HEK293 (cell line): ENCODE data around the gene SSH3.

Experiments used
- CTCF ChIP-seq: fragments of 450-650 bp; formaldehyde crosslinking; IDR thresholded peaks from 2 replicates; pipeline ENCODE4 v1.5.1; 2016; ENCODE audit warnings: missing biosample characterization, missing genetic modification characterization
- IKZF3 ChIP-seq: fragments of 450-650 bp; IDR thresholded peaks from 2 replicates; pipeline ENCODE4 v1.5.0; 2018; ENCODE audit warnings: missing biosample characterization, mild to moderate bottlenecking, missing genetic modification characterization, moderate library complexity
- KLF16 ChIP-seq: fragments of 450-650 bp; formaldehyde crosslinking; IDR thresholded peaks from 2 replicates; pipeline ENCODE4 v1.5.1; 2017; ENCODE audit warnings: missing biosample characterization, missing genetic modification characterization
- KLF7 ChIP-seq: fragments of 450-650 bp; formaldehyde crosslinking; IDR thresholded peaks from 2 replicates; pipeline ENCODE4 v1.5.1; 2016; ENCODE audit warnings: missing biosample characterization, missing genetic modification characterization, borderline replicate concordance
- KLF8 ChIP-seq: fragments of 450-650 bp; formaldehyde crosslinking; IDR thresholded peaks from 2 replicates; pipeline ENCODE4 v1.5.1; 2016; ENCODE audit warnings: missing biosample characterization, missing genetic modification characterization
- SP2 ChIP-seq: fragments of 450-650 bp; formaldehyde crosslinking; IDR thresholded peaks from 2 replicates; pipeline ENCODE4 v1.5.1; 2016; ENCODE audit warnings: missing biosample characterization, missing genetic modification characterization
- SP3 ChIP-seq: fragments of 450-650 bp; formaldehyde crosslinking; IDR thresholded peaks from 2 replicates; pipeline ENCODE4 v1.5.1; 2016; ENCODE audit warnings: missing biosample characterization, missing genetic modification characterization
- TCF7L2 ChIP-seq: IDR thresholded peaks from 2 replicates; pipeline ENCODE4 v1.6.1; 2011; ENCODE audit warnings: low read depth, mild to moderate bottlenecking, inconsistent platforms, low read length, moderate library complexity, borderline replicate concordance
- ZBTB11 ChIP-seq: fragments of 450-650 bp; formaldehyde crosslinking; conservative IDR thresholded peaks from 2 replicates; pipeline ENCODE4 v1.5.1; 2016; ENCODE audit warnings: low read depth, missing biosample characterization, missing genetic modification characterization
- ZBTB17 ChIP-seq: fragments of 450-650 bp; formaldehyde crosslinking; IDR thresholded peaks from 2 replicates; pipeline ENCODE4 v1.5.1; 2016; ENCODE audit warnings: missing biosample characterization, missing genetic modification characterization
- ZBTB20 ChIP-seq: fragments of 450-650 bp; formaldehyde crosslinking; IDR thresholded peaks from 2 replicates; pipeline ENCODE4 v1.5.1; 2016; ENCODE audit warnings: missing biosample characterization, missing genetic modification characterization
- ZBTB26 ChIP-seq: fragments of 450-650 bp; formaldehyde crosslinking; optimal IDR thresholded peaks from 2 replicates; pipeline ENCODE3; 2016; ENCODE audit warnings: missing biosample characterization, mild to moderate bottlenecking, missing genetic modification characterization
- ZBTB48 ChIP-seq: fragments of 450-650 bp; formaldehyde crosslinking; IDR thresholded peaks from 2 replicates; pipeline ENCODE4 v1.5.1; 2016; ENCODE audit warnings: missing biosample characterization, missing genetic modification characterization
- ZBTB7A ChIP-seq: fragments of 450-650 bp; formaldehyde crosslinking; IDR thresholded peaks from 2 replicates; pipeline ENCODE4 v1.5.1; 2016; ENCODE audit warnings: low read depth, missing biosample characterization, missing genetic modification characterization
- ZBTB8A ChIP-seq: fragments of 450-650 bp; formaldehyde crosslinking; IDR thresholded peaks from 2 replicates; pipeline ENCODE4 v1.5.1; 2016; ENCODE audit warnings: missing biosample characterization, missing genetic modification characterization
- ZFHX2 ChIP-seq: fragments of 450-650 bp; formaldehyde crosslinking; conservative IDR thresholded peaks from 2 replicates; pipeline ENCODE4 v1.5.1; 2016; ENCODE audit warnings: missing biosample characterization, missing genetic modification characterization
- ZNF175 ChIP-seq: fragments of 450-650 bp; formaldehyde crosslinking; IDR thresholded peaks from 2 replicates; pipeline ENCODE4 v1.5.1; 2016; ENCODE audit warnings: missing biosample characterization, missing genetic modification characterization
- ZNF2 ChIP-seq: fragments of 450-650 bp; formaldehyde crosslinking; IDR thresholded peaks from 2 replicates; pipeline ENCODE4 v1.5.1; 2016; ENCODE audit warnings: missing biosample characterization, missing genetic modification characterization
- ZNF202 ChIP-seq: fragments of 450-650 bp; formaldehyde crosslinking; IDR thresholded peaks from 2 replicates; pipeline ENCODE4 v1.5.1; 2016; ENCODE audit warnings: missing biosample characterization, missing genetic modification characterization, borderline replicate concordance
- ZNF223 ChIP-seq: fragments of 450-650 bp; formaldehyde crosslinking; IDR thresholded peaks from 2 replicates; pipeline ENCODE4 v1.5.1; 2016; ENCODE audit warnings: missing biosample characterization, missing genetic modification characterization
- ZNF335 ChIP-seq: fragments of 450-650 bp; formaldehyde crosslinking; conservative IDR thresholded peaks from 2 replicates; pipeline ENCODE4 v1.5.1; 2016; ENCODE audit warnings: missing biosample characterization, missing genetic modification characterization
- ZNF391 ChIP-seq: fragments of 450-650 bp; formaldehyde crosslinking; IDR thresholded peaks from 2 replicates; pipeline ENCODE4 v1.5.1; 2016; ENCODE audit warnings: low read depth, missing biosample characterization, missing genetic modification characterization, borderline replicate concordance
- ZNF449 ChIP-seq: fragments of 450-650 bp; formaldehyde crosslinking; IDR thresholded peaks from 2 replicates; pipeline ENCODE4 v1.5.1; 2017; ENCODE audit warnings: missing biosample characterization, mild to moderate bottlenecking, missing genetic modification characterization, moderate library complexity
- ZNF629 ChIP-seq: fragments of 450-650 bp; formaldehyde crosslinking; IDR thresholded peaks from 2 replicates; pipeline ENCODE4 v1.5.1; 2017; ENCODE audit warnings: missing biosample characterization, missing genetic modification characterization
- ZNF692 ChIP-seq: fragments of 450-650 bp; formaldehyde crosslinking; IDR thresholded peaks from 2 replicates; pipeline ENCODE4 v1.5.1; 2016; ENCODE audit warnings: missing biosample characterization, missing genetic modification characterization
- ZNF707 ChIP-seq: fragments of 450-650 bp; formaldehyde crosslinking; IDR thresholded peaks from 2 replicates; pipeline ENCODE4 v1.5.1; 2016; ENCODE audit warnings: missing biosample characterization, missing genetic modification characterization
- ZNF837 ChIP-seq: fragments of 450-650 bp; formaldehyde crosslinking; IDR thresholded peaks from 2 replicates; pipeline ENCODE4 v1.5.1; 2016; ENCODE audit warnings: missing biosample characterization, missing genetic modification characterization
- ZSCAN30 ChIP-seq: fragments of 450-650 bp; IDR thresholded peaks from 2 replicates; pipeline ENCODE4 v1.5.1; 2018; ENCODE audit warnings: missing biosample characterization, mild to moderate bottlenecking, missing genetic modification characterization, moderate library complexity
- ZXDB ChIP-seq: fragments of 450-650 bp; formaldehyde crosslinking; IDR thresholded peaks from 2 replicates; pipeline ENCODE4 v1.5.1; 2016; ENCODE audit warnings: missing biosample characterization, missing genetic modification characterization

Gene SSH3

GRCh38 chr11:67317205-67317887 lies 14.0 kb downstream of the SSH3 start (continued):
- TF ChIP-seq ZNF692 (tag by site-specific recombination): 0 out of 2 replicates have a peak, but pooled peaks have one; percentile 59
- peak; percentile 89 for TF ChIP-seq ZNF335 (tag by site-specific recombination)
- peak; percentile 85 for TF ChIP-seq ZNF2 (tag by site-specific recombination)
- TF ChIP-seq KLF16 (tag by site-specific recombination): peak; percentile 64
- no peak for TF ChIP-seq ZNF175 (tag by site-specific recombination)
- TF ChIP-seq TCF7L2: no peak
- TF ChIP-seq ZBTB20: peak; percentile 86
- TF ChIP-seq ZXDB (tag by site-specific recombination): peak; percentile 69
- TF ChIP-seq ZBTB26 (tag by site-specific recombination): peak; percentile 78
- TF ChIP-seq IKZF3 (tag by site-specific recombination): 0 out of 2 replicates have a peak, but pooled peaks have one; percentile 33
- TF ChIP-seq ZBTB48 (tag by site-specific recombination): peak; percentile 65
- no peak for TF ChIP-seq KLF7
- peak; percentile 69 for TF ChIP-seq ZNF629 (tag by site-specific recombination)
- TF ChIP-seq SP2 (tag by site-specific recombination): peak; percentile 87
- TF ChIP-seq ZNF391 (tag by site-specific recombination): no peak
- peak; percentile 84 for TF ChIP-seq ZBTB17 (tag by site-specific recombination)
- TF ChIP-seq ZBTB8A: peak; percentile 100
- peak; percentile 98 for TF ChIP-seq CTCF
- TF ChIP-seq ZNF707 (tag by site-specific recombination): no peak
- TF ChIP-seq ZNF223 (tag by site-specific recombination): no peak
- TF ChIP-seq ZBTB7A (tag by site-specific recombination): peak; percentile 57; the same call in 1 of the 2 replicates
- peak; percentile 80 for TF ChIP-seq SP3 (tag by site-specific recombination)
- TF ChIP-seq ZSCAN30 (tag by site-specific recombination): peak; percentile 90
- TF ChIP-seq ZNF837: no peak
- TF ChIP-seq ZFHX2 (tag by site-specific recombination): no peak
- no peak; the same call in 1 of the 2 replicates for TF ChIP-seq ZNF449
- TF ChIP-seq ZNF202: no peak
- peak; percentile 89 for TF ChIP-seq KLF8 (tag by site-specific recombination)
- peak; percentile 90 for TF ChIP-seq ZBTB11
- TF ChIP-seq, all 188 proteins: peak for 43
